Stimulated activated CD4-positive, alpha-beta T cell treated with anti-CD3 and anti-CD28 coated beads, Interleukin-12 subunit alpha, Interleukin-12 subunit beta, amount 100 ng/mL, for 4 hours (primary cell): ENCODE measurements around the gene CD72.
"Not testable (repeated sequence)": the region's sequence is repeated elsewhere in the genome, so short reads cannot be mapped to it uniquely, and the experiment has no call there.

Experiments
- DNase-seq: peaks from one replicate; pipeline ENCODE4 v3.0.0-alpha.2; 2020

Gene CD72

DNA sequence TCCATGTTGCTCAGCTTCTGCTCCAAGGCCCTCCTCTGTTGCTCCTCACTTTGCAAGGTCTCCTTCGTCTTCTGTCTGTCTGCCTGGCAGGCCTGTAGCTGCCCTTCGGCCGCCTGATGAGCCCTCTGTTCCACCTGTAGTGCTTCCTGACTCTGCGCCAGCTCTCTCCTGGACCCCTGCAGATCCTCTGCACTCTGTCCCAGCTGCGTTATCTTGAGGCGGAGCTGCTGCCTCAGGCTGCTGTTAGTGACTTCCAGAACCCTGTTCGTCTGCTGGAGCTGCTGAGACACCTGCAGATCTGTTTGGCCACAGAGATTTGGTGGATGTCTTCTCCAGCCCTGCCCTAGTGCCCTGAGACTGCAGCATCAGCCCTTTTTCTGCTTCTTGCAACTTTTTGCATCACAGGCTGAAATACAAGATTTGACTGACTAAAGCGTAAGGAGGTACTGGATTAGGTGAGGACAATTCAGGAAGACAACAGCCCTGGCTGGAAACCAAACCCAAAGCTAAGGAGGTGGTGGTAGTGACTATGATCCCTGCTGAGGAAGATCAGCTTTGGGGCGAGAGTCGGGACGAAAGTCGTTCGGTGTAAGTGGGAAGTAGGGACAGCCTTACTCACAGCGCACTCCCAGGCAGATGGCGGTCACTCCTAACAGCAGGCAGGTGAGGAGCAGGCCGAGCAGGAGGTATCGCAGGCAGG, 2.1 kb downstream of the CD72 start:
- DNase-seq: no peak

DNA sequence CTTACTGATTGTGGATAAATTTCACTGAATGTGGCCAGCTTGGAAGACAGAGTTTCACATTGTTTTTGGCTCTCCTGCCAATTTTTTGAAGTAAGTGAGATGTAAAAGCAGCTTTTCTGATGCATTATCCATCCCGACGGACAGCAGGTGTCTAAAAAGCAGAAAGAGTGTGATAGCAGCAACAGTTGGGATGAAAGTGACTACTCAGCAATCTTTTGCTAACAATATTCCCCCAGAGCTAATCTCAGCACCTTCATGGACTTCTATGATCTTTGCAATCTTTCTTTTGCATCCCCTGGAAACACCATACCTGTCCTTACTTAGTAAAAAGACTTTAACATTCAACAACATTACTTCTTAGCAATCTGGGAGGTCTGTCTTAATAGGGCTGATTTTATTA, 5.4 kb downstream of the CD72 start:
- DNase-seq: no peak

DNA sequence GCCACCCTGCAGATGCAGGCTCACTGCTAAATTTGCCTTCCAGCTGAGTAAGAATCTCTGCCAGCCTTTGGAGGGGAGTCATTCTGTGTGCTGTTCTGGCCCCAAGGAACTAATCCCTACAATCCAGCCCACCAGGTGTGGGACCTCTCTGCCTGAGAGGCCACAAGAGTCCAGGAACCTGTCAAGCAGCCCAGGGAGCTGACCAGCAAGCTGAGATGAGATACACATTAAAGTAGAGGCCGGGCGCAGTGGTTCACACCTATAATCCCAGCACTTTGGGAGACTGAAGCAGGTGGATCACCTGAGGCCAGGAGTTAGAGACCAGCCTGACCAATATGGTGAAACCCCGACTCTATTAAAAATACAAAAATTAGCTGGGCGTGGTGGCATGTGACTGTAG, 6.1 kb downstream of the CD72 start:
- DNase-seq: not testable (repeated sequence)

DNA sequence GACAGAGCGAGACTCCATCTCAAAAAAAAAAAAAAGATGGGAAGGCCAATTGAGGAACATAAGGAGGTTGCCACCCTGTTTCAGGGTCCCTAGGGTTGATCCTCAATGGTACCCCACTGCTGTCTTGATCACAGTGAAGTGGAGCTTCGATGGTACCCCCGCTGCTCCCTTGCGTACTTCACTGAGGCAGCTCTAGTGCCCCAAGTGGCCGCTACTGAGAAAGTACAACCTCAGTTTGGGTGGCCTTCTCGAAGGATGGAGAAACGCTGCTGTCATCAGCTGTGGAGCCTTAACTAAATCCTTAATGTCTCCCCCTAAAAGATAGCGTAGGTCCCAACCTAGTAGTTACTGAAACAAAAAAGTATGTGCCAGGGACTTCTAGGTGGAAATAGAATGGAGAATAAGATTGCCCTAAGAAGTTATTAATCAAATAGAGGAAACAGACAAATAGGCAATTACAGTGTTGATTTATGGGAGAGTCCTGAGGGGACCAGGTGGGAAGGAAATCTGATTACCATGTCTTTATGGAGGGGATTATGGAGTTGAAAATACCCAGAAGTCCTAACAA, 6.9 kb downstream of the CD72 start:
- peak; percentile 50 for DNase-seq

DNA sequence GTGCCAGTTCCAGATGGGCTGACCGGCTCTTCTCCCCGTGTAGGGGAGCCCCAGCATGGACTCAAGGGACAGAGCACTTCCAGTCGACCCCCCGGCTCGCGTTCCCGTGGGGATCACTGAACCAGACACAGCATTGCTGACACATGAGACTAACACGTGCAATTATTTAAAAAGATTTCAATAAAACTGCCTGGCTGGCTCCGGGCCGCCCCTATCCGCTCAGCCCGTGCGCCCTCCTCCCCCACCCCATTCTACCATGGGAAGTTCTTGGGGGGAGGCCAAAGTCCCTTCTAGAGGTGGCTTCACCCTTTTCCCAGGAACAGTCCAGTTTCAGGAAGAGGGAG, 8.4 kb downstream of the CD72 start:
- DNase-seq: no peak

DNA sequence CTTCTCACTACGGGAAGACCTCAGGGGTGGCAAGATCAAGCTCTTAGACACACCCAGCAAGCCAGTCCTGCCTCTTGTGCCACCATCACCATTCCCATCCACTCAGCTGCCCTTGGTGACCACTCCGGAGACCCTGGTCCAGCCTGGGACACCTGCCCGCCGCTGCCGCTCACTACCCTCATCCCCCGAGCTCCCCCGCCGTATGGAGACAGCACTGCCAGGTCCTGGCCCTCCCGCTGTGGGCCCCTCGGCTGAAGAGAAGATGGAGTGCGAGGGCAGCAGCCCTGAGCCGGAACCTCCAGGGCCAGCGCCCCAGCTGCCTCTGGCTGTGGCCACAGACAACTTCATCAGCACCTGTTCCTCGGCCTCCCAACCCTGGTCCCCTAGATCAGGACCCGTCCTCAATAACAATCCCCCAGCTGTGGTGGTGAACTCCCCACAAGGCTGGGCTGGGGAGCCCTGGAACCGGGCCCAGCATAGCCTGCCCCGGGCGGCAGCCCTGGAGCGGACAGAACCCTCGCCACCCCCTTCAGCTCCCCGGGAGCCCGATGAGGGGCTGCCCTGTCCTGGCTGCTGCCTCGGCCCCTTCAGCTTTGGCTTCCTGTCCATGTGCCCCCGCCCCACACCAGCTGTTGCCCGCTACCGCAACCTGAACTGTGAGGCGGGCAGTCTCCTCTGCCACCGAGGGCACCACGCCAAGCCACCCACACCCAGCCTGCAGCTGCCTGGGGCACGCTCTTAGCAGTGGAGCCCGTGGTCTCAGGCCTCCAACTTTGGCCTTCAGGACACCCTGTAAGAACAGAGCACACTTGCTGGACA, 9.0 kb downstream of the CD72 start:
- DNase-seq: no peak

DNA sequence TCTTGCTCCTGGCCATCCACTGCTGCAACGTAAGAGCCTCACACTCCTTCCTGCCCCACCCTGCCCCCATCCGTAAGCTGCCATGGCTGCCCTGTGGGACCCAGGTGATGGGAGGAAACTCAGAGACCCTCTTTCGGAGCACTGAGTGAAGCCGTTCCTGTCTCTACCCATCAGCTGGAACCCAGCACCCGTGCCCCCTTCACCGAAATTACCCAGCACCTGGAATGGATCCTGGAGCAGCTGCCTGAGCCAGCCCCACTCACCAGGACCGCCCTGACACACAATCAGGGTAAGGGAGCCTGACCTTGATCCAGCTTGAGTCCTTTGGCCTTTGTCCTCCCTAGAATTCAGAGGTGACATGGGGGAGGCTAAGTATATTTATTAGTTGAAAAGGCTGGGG, 10.0 kb downstream of the CD72 start:
- DNase-seq: no peak

DNA sequence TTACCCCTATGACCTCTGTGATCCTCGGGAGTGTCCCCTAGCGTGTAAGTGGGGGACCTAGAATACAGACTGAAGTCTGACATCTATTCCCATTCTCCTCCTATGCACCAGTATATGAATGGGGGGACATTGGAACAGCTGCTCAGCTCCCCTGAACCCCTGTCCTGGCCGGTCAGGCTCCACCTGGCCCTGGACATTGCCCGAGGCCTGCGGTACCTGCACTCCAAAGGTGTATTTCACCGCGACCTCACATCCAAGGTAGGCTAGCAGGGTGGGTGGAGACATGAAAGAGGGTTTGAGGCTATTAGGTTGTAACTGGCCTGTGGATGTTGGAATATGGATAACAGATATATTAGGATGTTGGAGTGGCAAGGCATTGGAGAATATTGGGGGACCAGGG, 11.5 kb downstream of the CD72 start:
- no peak for DNase-seq

DNA sequence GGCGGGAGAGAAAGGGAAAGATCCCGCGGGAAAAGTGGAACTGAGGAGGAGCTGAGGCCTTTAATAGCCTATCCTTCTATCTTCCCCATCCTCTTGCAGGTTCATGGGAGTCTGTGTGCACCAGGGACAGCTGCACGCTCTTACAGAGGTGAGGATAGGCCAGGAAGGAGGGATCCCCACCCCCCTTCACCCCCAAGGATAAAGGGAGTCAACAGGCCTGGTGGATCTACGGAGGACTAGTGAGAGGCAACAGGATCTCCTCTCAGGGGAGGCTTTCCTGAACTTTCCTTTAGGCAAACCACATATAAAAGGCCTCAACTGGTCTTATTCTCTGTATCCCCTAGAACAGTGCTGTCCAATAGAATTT, 12.1 kb downstream of the CD72 start:
- DNase-seq: no peak

DNA sequence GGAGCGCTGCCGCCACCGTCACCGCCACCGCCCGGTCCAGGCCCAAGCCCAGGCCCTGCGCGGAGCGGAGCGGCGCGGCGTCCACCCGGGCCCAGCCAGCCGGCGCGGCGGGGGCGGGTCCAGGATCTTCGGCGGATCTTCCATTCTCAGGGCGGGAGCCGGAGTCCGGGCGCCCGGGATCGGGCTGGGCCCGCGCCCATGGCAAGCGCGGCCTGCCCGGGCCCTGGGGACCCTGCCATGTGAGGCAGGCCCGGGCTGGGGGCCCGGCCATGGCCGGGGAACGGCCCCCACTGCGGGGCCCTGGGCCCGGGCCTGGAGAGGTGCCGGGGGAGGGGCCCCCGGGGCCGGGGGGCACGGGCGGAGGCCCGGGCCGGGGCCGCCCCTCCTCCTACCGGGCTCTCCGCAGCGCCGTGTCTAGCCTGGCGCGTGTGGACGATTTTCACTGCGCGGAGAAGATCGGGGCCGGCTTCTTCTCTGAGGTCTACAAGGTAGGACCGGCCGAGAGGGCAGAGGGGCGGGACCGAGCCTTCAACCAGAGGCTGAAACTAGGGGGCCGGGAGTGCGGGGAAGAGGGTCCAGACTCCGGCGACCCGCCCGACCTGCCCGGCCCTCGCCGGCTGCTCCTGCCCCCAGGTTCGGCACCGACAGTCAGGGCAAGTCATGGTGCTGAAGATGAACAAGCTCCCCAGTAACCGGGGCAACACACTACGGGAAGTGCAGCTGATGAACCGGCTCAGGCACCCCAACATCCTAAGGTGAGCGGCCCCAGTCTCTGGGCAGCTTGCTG, 12.7 kb downstream of the CD72 start:
- peak; percentile 22 for DNase-seq

DNA sequence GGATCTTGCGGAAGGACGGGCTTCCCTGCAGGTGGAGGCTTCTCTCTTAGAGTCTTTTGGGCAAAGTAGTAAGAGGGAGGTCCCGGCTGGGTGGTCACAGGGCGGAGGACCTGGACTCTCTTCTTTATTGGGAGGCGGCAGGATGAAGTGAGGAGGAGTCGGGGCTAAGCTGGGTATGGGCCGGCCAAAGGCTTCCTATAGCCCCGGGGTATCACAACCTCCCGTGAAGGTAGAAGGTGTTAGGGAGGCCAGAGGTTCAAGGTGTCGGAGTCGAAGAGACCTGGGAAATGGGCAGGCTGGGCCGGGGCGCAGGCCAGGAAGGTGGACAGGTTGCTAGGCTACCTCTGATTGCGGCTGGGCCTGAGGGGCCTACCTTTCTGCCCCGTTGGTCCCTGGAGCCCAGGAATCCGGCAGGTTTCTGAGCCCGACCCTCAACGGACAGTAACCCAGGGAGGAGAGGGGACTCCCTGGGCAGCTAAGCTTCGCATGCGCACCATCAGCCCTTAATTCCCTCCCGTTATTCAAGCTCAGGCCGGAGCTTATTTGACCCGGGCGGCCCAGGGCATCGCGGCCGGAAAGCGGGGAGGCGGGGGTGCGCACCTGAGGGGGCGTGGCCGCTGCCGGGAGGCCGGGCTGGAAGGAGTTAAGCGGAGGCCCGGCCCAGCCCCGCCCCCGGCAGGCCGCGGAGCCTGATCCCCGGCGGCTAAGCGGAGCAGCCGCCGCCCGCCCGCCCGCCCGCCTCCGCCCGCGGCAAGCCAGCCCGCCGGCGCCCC, 13.4 kb downstream of the CD72 start, which contains the start of gene TESK1:
TSS of gene TESK1 (plus strand) at position 685 of the 773 bp plus-strand sequence. CDS start 358 bp downstream, outside the sequence.
- DNase-seq: peak; percentile 84

DNA sequence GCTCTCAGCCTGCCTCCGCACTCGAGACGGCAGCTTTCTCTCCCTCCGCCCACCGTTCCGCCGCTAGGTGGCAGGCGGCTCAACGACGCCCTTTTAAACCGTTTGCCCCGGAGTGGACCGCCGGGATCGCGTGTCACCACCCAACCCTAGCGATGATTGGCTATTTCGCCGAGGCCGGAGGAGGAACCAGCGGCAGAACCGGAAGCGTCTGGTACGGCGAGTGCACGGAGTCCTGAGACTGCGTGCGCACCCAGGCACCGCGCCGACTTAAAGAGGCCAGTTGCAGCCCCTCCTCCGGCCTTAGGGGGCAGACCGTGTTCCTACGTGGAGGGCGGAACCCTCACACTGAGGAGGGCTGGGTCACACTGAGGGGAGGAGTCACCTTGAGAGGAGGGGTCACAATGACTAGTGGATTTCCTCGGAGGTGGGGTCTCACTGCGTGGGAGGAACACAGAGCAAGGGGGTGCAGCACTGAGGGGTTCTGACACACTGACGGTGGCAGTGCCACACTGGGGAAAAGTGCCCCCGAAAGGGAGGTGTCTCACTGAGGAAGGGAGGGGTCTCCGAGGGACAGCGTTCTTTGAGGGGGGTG, 14.1 kb downstream of the CD72 start:
- peak; percentile 99 for DNase-seq

DNA sequence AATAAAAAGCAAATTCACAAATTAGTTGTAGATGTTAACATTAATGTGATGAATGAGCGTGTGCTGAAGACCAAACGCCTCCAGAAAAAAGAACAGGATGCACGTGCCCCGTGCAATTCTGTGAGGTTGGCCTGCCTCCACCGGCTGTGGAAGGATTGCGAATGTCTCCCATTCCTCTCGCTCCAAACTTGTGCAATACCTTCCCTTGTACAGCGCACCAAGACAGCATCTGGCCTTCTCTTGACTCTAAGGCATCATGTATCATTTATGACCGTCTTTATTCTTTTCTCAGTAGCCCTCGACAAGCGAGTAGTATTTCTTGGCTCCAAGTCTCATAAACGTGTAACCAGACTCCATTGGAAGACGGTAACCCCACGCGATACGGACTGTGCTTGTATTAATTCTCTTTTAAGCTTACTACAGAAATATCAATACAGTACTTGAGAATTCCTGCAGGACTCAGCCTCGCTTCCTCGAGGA, 14.7 kb downstream of the CD72 start:
- no peak for DNase-seq

DNA sequence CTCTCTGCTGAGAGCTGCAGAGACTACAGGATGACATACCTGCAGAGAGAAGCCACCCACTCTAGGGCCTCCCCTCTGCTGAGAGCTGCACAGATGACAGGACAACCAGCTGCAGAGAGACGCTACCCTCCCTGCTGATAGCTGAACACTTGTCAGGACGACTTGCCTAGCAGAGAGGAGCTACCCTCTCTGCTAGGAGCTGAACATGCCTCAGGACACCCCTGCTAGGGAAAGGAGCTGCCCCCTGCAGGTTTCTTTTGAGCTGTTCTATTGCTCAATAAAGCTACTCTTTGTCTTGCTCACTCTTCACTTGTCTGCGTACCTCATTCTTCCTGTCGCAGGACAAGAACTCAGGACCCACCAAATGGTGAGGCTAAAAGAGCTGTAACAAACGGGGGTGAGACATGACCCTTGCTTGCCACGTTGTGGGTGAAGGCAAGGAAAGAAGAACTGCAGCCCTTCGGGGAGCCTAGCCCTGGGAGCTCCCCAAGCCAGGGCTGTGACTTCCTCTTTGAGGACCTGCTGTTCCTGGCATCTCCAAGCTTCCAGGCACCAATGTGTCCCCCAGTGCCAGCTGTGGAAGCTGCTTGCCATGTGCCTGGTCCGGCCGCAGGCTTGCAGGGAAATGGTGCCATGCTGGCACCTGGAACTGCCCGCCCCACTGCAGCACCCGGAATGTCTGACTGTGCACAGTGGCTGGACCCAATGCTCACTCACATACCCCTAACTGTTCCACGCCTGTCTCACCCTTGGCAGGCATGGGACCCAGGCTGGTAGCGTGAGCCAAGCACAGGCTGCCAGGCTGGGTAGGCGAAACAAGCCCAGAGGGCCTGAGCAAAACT, 18.2 kb downstream of the CD72 start:
- DNase-seq: no peak

DNA sequence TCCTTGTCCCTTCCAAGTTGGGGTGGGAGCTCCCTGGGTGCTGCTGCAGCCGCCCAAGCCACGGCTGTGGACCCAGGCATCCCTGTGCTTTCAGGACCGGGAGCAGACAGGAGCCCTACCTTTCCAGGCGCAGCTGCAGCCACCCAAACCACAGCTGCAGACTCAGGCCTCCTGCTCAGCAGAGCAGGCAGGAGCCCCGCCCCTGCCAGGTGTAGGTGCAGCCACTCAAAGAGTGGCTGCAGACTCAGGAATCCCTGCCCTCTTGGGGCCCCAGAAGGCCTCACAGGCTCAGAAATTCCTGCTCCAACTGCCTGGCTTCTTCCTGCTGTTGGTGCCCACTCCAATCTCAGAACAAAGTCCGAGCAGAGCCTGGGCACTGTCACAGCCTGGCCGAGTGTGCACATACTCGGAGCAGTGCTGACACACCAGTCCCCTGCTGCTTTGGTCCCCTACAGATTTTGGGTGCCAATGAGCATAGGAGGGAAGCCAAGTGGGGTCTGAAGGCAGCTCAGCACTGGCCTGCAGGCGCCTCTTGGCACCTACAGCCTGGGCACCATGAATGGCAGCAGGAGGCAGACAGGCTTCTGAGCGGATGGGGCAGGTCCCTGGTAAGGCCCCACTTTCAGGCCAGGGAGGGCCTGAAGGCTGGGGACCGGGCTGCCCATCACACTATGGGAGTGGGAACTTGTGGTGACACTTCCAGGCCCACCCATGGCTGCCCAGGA, 19.2 kb downstream of the CD72 start:
- no peak for DNase-seq

DNA sequence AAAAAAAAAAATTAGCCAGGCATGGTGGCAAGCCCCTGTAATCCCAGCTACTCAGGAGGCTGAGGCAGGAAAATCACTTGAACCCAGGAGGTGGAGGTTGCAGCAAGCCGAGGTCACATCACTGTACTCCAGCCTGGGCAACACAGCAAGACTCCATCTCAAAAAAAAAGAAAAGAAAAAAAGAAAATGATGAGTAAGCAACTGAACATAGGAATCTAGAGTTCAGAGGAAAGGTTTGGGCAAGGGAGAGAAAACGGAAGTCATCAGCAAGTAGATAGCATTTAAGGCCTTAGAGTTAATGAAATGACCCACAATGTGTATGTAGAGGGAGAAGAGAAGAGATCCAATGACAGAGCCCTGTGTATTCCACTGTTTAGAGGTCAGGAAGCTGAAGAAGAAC, 21.3 kb downstream of the CD72 start:
- DNase-seq: not testable (repeated sequence)

DNA sequence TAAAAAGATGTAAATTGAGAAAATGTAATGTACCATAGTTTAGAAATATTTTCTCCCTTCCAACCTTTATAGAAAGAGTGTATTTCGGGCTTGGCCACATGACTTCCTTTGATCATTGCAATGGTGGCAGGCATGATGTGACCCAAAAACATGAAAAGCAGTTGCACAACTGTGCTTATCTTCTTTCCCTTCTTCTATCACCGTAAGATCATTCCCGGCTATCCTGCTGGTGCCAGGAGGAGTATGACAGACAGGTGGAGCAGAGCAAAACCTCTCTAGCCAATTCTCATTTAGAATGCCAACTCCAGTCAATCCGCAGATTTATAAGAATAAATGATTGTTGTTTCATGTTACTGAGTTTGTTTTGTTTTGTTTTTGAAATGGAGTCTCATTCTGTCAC, 23.7 kb downstream of the CD72 start:
- no peak for DNase-seq

DNA sequence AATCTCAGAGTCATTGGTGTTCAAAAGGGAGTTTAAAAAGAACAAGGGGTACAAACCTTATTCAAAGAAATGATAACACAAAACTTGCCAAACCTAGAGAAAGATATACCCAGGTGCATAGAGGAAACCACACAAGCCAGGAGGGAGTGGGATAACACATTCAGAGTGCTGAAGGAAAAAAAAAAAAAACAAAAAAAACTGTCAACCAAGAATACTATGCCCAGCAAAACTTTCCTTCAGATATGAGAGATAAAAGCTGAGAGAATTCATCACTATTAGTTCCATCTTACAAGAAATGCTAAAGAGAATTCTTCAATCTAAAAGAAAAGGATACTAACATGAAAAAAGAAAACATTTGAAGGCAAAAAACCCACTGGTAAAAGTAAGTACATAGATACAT, 24.6 kb downstream of the CD72 start:
- DNase-seq: no peak

DNA sequence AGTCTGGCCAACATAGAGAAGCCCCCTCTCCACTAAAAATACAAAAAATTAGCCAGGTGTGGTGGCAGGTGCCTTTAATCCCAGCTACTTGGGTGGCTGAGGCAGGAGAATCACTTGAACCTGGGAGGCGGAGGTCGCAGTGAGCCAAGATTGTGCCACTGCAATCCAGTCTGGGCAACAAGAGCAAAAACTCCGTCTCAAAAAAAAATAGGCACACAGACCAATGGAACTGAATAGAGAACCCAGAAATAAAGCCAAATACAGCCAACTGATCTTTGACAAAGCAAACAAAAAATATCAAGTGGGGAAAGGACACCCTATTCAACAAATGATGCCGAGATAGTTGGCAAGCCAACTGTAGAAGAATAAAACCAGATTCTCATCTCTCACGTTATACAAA, 29.7 kb downstream of the CD72 start:
- DNase-seq: not testable (repeated sequence)

DNA sequence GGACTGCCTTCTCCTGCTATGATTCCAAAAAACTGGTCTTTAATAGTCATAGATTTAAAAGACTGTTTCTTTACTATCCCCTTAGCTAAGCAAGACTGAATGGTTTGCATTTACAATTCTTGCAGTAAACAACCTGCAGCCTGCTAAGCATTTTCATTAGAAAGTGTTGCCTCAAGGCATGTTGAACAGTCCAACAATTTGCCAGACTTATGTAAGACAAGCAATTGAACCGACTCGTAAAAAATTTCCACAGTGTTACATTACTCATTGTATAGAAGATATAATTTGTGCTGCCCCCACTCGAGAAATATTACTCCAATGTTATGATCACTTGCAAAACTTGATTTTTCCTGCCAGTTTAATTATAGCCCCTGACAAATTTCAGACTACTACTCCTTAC, 33.5 kb downstream of the CD72 start:
- DNase-seq: not testable (repeated sequence)
